HG02840 (cell line): ENCODE data around the gene FAM120A.

Experiments used
- ATAC-seq: cut with Tn5 transposase; IDR thresholded peaks from one replicate; pipeline ENCODE4 v1.9.1; 2021; ENCODE audit warnings: mild to moderate bottlenecking, moderate library complexity, moderate number of reproducible peaks; ENCODE audit not compliant: unreplicated experiment, low FRiP score

Gene FAM120A

GRCh38 chr9:93612052-93612795 is 160.7 kb downstream of the FAM120A start:
- ATAC-seq = no peak

- no peak for ATAC-seq
Measured at GRCh38 chr9:93612796-93613154, 161.3 kb downstream of the FAM120A start.

GRCh38 chr9:93613174-93613573 is 161.7 kb downstream of the FAM120A start:
- no peak for ATAC-seq

DNA sequence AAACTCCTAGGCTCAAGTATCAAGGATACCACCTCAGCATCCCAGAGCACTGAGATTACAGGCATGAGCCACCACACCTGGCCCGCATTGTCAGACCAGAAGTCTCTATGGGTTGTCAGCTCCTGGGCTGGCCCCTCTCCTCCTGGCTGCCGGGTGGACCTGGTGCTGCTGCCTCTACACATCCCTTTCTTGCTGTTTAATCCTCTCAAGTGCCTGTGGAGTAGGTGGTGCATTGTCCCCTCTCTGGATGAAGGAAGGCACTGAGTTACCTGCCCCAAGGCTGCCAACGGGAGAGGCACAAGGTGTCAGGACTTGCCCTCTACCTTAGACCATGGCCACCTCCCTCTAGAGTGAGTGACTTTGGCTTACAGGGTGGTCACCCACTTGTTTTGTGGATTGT is 162.3 kb downstream of the FAM120A start:
- ATAC-seq = no peak

GRCh38 chr9:93614830-93615468 is 163.5 kb downstream of the FAM120A start:
- no peak for ATAC-seq
